DMS53 (cell line): ENCODE measurements around the gene BTN1A1.
"Not testable (repeated sequence)": the region's sequence is repeated elsewhere in the genome, so short reads cannot be mapped to it uniquely, and the experiment has no call there.

Experiments used
- DNase-seq: peaks from one replicate; lab custom pipeline; 2025; lab: John Stamatoyannopoulos, UW

The BTN1A1 gene

DNA sequence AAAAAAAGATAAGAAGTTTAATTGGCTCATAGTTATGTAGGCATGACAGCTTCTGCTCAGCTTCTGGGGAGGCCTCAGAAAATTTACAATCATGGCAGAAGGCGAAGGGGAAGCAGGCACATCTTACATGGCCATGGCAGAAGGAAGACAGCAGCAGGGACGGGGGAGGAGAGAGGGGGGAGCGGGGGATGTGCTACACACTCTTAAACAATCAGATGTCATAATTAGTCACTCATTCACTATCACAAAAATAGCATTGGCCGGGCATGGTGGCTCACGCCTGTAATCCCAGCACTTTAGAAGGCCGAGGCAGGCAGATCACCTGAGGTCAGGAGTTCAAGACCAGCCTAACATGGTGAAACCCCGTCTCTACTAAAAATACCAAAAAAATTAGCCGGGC is 10.9 kb downstream of the BTN1A1 start:
- not testable (repeated sequence) for DNase-seq

- no peak for DNase-seq
Measured at GRCh38 chr6:26514984-26515383, 14.9 kb downstream of the BTN1A1 start.

DNA sequence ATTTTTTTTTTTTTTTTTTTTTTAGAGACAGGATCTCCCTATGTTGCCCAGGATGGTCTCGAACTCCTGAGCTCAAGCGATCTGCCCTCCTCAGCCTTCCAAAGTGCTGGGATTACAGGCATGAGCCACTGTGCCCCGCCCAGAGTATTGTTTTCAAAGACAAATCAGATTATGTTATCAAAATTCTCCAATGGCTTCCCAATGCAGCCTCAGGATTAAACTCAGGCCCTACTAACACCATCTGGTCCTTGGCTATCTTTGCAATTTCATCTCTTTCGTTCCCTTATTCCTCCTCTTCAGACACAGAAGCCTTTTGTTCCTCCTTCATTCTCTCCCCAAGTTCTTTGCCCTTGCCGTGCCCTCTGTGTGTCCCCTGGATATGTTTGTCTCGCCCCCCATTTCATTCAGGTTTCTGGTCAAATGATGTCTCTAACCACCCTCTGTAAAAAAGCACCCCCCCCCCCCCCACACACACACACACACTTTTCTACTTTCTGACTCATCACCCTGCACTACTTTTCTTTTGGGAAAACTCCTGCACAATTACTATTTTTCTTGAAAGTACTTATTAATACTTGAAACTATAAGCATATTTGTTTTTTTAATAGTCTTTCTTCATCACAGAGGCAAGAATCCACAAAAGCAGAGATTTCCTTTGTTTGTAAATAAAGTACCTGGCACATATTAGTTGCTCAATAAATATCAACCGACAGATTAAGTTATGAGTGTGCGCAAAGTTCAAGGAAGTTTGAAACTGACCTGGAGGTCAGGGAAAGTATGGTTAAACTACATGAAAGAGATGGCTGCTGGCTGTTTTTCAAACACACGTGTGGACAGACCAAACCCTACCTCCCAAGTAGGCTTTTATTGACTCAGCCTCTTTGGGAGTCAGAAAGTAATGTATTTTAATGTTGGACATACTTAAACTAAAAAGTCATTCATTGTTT is 16.7 kb downstream of the BTN1A1 start:
- DNase-seq, result no peak

DNA sequence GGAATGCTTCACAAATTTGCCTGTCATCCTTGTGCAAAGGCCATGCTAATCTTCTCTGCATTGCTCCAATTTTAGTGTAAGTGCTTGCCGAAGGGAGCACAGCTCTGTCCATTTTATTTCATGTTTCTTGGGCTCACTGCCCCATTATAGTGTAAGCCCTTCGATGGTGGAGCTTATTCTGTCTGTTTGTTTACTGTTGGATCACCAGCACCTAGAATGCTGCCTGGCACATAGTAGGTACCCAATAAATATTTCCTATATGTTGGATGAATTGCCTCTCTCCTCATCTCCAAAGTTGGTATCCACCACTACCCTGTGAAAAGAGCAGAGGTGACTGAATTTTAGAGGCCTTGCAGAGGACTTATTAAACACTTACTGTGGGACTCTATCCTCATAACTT is 19.3 kb downstream of the BTN1A1 start:
- no peak for DNase-seq

- peak; percentile 88 for DNase-seq
Measured at GRCh38 chr6:26520237-26520849, 20.2 kb downstream of the BTN1A1 start.

- peak; percentile 95 for DNase-seq
Measured at GRCh38 chr6:26520850-26521599, 20.9 kb downstream of the BTN1A1 start.

DNA sequence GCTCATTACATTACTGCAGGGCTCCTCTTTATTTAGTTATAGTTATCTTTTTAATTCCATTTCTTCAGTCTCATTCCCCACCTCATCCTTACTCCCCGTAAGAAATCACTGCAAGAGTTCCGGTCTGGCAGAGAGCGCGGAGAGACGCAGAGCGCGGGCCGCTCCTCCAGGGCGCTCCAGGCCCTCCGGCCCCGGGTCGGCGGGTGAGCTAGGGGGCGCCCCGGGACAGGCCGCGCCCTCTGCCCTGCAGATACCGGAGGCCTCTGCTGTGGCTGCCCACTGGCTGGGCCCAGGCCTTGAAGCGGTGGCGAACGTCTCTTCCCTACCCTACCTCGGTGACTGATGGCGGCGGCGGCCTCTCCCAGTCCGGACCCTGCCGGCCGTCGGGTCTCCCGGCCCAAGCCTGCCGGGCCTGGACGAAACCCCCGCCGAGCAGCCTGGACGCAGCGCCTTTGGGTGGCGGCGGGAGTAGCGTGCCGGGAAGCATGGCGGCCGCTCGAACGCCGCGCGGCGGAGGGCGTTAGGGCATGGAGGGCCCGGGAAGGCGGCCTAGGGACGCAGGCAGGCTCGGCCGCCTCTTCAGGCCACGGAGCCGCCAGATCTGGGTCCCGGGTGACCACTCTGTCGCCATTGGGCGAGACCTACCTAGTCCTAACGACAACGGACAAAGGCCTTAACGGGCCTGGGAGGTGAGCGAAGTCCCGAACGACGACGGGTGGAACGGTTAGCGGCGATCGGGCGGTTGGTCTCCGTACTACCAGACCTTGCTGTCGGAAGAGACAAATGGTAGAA is 21.7 kb downstream of the BTN1A1 start:
- peak; percentile 86 for DNase-seq

DNA sequence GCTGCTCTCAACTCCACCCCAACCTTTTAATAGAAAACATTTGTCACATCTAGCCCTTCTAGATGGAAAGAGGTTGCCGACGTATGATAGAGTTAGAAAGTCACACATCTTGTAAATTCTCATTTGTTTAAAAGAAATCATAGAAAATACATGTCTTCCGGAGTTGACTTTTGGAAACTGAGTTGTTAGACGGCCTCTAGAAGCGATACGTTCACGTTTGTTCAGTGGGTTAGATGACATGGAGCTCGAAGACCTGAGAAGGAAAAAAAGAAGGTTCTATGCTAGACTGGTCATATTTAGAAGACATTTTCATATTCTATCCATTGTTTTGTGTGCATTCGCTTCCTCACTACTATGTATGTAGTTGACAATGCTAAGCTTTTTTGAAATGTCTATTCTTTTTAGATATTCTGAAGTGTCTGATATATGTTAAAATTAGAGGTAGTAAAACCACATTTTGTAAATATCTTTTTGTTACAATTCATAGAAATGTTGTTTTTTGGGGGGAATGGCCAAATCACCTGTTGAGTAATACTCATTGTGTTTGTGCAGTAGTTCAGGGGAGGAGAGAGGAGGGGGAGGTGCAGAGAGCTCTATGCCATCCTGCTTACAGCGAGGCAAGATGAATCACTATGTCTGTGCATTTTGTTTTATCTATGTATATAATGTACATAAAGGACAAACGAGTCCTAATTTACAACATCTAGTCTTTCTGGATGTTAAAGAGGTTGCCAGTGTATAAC is 22.6 kb downstream of the BTN1A1 start:
- DNase-seq, result peak; percentile 55

- not testable (repeated sequence) for DNase-seq
Measured at GRCh38 chr6:26524314-26524713, 24.2 kb downstream of the BTN1A1 start.

DNA sequence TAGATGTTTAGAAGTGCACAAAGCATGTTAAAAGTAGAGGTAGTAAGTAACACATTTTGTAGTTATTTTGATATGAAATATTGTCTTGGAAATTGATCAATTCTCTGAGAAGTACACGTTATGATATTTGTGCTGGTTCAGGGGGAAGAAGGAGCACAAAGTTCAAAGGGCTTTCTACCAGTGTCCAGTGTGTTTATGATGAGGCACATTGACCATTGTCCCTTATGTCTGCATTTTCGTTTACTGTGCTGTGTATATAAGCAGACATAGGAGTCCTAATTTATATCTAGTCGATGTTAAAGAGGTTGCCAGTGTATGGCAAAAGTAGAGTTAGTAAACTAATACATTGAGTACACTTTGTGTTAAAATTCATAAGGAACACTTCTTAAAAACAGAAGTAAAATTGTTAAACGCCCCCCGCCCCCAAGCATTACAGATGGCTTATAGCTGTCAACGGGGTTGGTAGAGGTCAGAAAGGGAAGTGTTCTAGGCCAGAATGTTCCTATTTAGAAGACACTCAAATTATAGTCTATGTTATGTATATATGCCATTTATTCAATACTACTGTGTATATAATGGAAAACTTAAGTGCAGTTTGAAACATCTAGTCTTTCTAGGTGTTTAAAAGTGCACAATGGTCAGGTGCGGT is 24.7 kb downstream of the BTN1A1 start:
- DNase-seq, result no peak

DNA sequence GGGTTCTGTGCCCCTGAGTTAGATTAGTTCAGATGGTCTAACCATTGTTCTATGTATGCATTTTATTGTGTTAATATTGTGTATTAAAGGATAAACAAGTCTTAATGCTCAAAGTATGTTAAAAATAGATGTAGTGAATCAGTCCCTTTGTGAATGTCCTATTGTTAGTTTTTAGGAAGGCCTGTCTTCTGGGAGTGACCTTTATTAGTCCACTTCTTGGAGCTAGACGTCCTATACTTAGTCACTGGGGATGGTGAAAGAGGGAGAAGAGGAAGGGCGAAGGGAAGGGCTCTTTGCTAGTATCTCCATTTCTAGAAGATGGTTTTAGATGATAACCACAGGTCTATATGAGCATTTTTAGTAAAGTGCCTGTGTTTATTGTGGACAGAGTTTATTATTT is 25.7 kb downstream of the BTN1A1 start:
- no peak for DNase-seq

DNA sequence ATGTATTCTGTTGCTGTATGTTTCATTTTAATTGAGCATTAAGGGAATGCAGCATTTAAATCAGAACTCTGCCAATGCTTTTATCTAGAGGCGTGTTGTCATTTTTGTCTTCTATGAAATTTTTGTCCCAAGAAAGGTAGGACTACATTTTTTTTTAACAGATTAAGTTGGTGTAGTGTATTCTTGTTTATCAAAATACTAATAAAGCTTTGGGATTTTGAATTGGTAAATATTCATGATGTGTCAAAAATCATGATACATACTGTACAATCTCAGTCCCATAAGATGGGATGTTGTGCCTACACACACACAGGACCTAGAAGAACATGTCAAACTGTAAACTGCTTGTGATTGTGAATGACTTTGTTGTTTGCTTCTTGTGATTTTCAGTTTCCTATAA is 26.8 kb downstream of the BTN1A1 start:
- DNase-seq, result no peak

DNA sequence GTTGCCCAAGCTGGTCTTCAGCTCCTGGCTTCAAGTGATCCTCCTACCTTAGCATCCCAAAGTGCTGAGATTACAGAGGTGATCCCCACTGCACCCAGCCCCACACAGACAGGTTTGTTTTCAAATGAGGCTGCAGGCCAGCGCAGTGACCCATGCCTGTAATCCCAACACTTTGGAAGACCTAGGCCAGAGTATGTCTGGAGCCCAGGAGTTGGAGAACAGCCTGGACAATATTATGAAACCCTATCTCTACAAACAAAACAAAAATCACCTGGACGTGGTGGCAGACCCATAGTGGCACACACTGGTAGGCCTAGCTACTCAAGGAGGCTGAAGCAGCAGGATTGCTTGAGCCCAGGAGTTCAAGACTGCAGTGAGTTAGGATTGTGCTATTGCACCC is 30.1 kb downstream of the BTN1A1 start:
- no peak for DNase-seq

DNA sequence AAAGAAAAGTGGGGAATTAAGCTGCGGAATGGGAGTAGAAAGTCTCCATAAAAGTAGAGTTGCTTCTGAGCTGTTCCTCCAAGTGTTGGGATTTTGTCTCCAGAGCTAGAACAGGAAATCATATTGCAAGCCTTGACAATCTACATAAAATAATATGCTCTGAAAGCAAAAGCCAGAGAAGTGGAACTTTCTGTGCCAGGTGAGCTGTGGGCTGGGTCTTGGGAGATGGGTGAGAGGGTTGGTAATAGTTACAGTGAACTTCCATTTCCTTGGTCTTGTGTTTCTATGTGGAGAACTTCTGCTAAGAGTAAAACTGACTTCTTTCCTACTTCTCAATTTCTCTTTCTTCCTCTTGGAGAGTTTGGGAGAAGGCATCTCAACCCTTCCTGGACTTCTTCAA is 31.8 kb downstream of the BTN1A1 start:
- peak; percentile 33 for DNase-seq

DNA sequence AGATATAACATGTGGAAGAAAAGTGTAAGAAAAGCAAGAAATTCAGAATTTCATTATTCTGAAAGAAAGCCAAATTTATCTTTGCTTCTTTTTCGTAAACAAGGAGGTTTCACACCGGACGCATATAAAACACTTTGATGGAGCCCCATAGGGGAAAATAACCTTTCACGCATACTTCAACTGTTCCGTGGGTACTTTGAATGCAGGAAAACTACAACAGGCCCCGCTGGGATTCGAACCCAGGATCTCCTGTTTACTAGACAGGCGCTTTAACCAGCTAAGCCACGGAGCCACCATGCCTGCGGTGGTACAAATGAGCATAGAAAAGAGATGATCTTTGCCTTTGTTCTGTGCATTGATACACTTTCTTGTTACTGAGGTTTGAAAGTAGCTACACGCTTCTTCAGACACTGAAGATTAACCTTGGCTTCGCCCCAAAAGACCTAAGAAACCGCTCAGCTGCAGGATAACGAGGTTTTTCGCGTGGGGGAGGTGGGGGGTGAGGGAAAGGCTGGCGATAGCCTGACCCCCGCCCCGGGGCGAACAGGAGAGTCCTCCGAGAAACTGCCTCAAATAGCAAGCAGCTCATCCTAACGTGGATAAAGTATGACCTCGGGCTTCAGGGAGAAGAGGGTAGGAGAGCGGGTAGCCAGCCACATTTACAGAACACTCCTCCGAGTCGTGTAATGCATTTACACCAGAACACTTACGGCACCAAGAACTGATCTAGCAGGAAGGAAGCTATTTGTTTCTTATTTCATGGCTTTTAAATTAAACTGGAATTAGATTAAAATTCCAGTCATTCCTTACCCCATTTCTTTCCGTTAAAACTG is 32.8 kb downstream of the BTN1A1 start:
- peak; percentile 91 for DNase-seq

GRCh38 chr6:26533532-26533931 is 33.4 kb downstream of the BTN1A1 start:
- DNase-seq, result no peak

DNA sequence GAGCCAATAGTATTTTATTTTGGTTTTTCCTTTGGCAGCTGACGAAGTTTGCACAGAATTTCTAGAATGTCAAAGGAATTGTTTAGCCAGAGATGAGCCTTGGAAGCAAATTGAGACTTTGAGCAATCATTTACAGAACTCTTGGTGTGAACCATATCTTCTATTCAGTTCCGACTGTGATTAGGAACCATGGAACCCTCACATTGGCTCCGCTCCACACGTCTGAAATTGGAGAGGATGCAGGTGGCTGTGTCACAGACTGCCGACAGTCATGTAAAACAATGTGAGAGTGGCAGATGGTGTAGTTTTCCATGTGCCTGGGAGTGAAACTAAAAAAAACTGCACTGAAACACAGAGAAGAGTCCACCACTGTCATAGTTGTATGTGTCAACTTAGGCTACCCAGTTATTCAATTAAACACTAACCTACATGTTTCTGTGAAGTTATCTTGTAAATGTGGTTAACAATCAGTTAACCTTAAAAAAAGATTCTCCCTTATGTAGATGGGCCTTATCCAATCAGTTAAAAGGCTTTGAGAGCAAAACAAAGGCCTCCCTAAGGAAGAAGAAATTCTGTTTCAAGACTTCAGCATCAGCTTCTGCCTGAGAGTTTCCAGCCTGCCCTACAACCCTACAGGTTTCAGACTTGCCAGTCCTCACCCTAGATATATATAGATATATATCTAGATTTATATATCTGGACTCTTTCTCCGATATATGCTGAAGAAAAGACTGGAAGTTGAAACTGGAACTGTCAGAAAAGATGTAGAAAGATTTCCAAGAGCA is 34.8 kb downstream of the BTN1A1 start:
- DNase-seq, result peak; percentile 86

GRCh38 chr6:26536571-26537159 is 36.6 kb downstream of the BTN1A1 start:
- peak; percentile 67 for DNase-seq
